Ectodermal cell (in vitro differentiated cells): ENCODE measurements around the gene USP32.

Experiments
- H3K27ac ChIP-seq: 2 replicates; pipeline ENCODE4 v1.7.0; 2013; ENCODE audit warnings: mild to moderate bottlenecking, low read depth, low read length; ENCODE audit not compliant: insufficient read depth, poor library complexity, severe bottlenecking
- H3K27me3 ChIP-seq: 2 replicates; pipeline ENCODE4 v1.7.0; 2013; ENCODE audit warnings: mild to moderate bottlenecking, low read length; ENCODE audit not compliant: insufficient read depth, control insufficient read depth, poor library complexity, severe bottlenecking
- H3K36me3 ChIP-seq: one replicate; pipeline ENCODE4 v1.7.0; 2013; ENCODE audit warnings: low read length; ENCODE audit not compliant: control insufficient read depth, insufficient read depth
- H3K4me1 ChIP-seq: one replicate; pipeline ENCODE4 v1.7.0; 2013; ENCODE audit warnings: low read length; ENCODE audit not compliant: control insufficient read depth, insufficient read depth
- H3K4me3 ChIP-seq: 2 replicates; pipeline ENCODE4 v1.7.0; 2013; ENCODE audit warnings: low read depth, low read length, control low read depth; ENCODE audit not compliant: insufficient read depth
- H3K9me3 ChIP-seq: 2 replicates; pipeline ENCODE4 v1.7.0; 2013; ENCODE audit warnings: mild to moderate bottlenecking, low read length, moderate library complexity; ENCODE audit not compliant: control insufficient read depth
- WGBS, 2 experiments: methylation state at CpG; one replicate each; pipeline ENCODE4 v1.1.7; 2013; ENCODE audit warnings: missing lambda C conversion rate in 2 of 2; 5-methylcytosine and 5-hydroxymethylcytosine counted together

USP32 gene

DNA sequence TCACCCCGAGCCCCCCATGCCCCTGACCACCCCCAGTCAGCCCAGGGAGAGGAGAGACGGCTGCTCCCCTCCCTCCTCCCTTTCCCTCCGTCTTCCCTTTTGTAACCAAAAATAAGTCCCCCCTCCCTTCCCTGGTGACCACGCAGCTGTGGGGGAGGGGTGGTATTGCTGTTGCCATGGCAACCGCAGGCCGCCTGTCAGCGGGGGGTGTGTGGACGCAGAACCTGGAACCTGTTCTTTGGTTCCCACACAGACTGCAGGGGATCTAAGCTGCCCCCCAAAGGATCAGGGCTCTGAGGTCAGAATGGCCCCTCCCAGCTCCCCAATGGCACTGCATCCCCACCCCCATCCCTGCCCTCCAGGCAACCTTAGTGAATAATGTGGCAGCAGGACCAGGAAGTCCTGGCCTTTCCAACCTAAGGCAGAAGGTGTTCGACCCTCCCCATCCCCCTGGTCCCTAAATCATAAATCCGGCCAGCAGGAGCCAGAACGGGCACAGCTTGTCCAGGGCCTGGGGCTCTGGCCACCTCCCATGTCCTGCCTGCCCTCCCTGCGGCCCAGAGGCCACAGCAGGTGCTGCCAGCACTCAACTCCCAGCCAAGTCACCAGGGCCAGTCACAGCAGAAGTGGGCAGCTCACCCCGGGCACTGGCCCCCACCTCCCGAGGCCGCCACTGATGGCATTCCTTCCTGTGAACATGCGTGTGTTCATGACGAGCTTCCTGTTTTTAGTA, 230.2 kb downstream of the USP32 start:
- H3K4me3 ChIP-seq, result no peak overlapping the region
- H3K27ac ChIP-seq, result no peak overlapping the region
- H3K36me3 ChIP-seq, result no peaks in the 10 kb centered on the region
- H3K27me3 ChIP-seq, result no peaks in the 10 kb centered on the region
- no peaks in the 10 kb centered on the region for H3K9me3 ChIP-seq
- WGBS, 2 experiments, result 40 to 42% methylated on average over 14 to 16 of the region's 17 CpGs
- peaks cover 45% of the 10 kb centered on the region for H3K4me1 ChIP-seq

- Histone ChIP-seq H3K4me3 (no peak overlapping the region), H3K27me3 (no peaks in the 10 kb centered on the region), H3K27ac (no peak overlapping the region), H3K4me1 (peaks cover 45% of the 10 kb centered on the region), H3K36me3 (no peaks in the 10 kb centered on the region), H3K9me3 (no peaks in the 10 kb centered on the region)
- 51 to 55% methylated on average over 10 of the region's 10 CpGs for WGBS, 2 experiments
Measured at GRCh38 chr17:60160829-60161501, 231.0 kb downstream of the USP32 start.

- 71 to 74% methylated on average over 6 of the region's 6 CpGs for WGBS, 2 experiments
- Histone ChIP-seq H3K27ac (no peak overlapping the region), H3K4me3 (no peak overlapping the region), H3K36me3 (no peaks in the 10 kb centered on the region), H3K27me3 (no peaks in the 10 kb centered on the region), H3K9me3 (no peaks in the 10 kb centered on the region), H3K4me1 (peaks cover 53% of the 10 kb centered on the region)
Measured at GRCh38 chr17:60159479-60159866, 232.5 kb downstream of the USP32 start.

DNA sequence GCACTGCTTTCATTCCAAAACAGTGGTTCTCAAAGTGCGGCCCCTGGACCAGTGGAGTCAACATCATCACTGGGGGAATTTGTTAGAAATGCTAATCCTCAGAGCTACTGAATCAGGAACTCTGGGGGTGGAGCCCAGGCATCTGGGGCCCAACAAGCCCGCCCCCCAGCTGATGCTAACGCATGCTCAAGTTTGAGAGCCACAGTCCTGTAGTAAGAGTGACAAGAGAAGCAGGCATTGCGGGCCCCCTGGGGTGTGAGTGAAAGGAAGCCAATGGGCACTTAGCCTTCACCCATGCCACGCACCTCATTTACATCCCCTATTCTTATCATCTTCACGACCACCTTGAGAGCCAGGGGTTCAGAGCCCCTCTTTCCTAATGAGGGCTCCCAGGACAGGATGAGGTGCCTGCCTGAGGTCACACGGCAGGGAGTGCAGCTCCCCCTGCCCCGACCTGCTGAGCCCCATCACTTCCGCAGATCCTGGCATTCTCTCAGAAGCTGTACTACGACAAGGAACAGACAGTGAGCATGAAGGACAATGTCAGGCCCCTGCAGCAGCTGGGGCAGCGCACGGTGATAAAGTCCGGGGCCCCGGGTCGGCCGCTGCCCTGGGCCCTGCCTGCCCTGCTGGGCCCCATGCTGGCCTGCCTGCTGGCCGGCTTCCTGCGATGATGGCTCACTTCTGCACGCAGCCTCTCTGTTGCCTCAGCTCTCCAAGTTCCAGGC, 233.0 kb downstream of the USP32 start:
- 18 to 27% methylated on average over 19 of the region's 19 CpGs for WGBS, 2 experiments
- Histone ChIP-seq H3K36me3 (no peaks in the 10 kb centered on the region), H3K27ac (no peak overlapping the region), H3K9me3 (no peaks in the 10 kb centered on the region), H3K4me3 (no peak overlapping the region), H3K27me3 (no peaks in the 10 kb centered on the region), H3K4me1 (peaks cover 55% of the 10 kb centered on the region)

DNA sequence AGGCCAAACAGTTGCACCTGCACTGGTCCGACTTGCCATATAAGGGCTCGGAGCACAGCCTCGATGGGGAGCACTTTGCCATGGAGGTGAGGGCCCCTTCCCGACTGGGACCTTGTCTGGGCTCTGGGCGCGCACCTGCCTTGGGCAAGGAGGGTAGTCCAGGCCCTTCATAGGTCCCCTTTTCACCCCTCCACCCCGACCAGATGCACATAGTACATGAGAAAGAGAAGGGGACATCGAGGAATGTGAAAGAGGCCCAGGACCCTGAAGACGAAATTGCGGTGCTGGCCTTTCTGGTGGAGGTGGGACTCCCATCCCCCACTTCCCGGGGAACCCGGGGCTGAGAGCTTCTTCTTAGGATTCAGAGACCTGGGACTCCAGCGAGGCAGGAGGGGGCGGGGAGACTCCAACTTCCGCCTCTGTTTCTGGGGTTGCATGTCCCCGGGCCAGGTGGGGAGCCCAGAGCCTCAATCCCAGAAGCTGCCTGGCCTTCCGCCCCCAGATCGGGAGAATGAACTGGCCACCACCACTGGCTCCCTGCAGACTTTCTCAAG, 234.4 kb downstream of the USP32 start:
- H3K4me1 ChIP-seq, result peaks cover 44% of the 10 kb centered on the region
- 83 to 84% methylated on average over 18 of the region's 18 CpGs for WGBS, 2 experiments
- no peaks in the 10 kb centered on the region for H3K27me3 ChIP-seq
- H3K36me3 ChIP-seq, result no peaks in the 10 kb centered on the region
- H3K27ac ChIP-seq, result no peak overlapping the region
- no peaks in the 10 kb centered on the region for H3K9me3 ChIP-seq
- H3K4me3 ChIP-seq, result no peak overlapping the region

DNA sequence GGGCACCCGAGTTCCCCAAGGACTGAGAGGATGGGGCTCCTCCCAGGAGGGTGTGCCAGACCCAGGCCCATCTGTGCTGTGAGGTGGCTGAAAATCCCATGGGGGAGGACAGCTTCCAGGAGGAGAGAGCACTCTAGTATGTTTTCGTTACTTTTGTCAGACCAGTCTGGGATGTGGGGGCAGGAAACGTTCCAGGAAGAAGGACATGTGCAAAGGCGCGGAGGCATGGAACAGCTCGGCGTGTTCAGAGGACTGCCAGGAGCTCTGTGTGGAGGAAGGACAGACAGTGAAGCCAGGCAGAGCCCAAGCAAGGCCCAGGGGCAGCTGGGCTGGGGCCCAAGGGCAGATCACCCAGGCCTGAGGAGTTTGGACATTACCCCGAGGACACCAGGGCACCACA, 235.2 kb downstream of the USP32 start:
- H3K4me1 ChIP-seq, result peaks cover 35% of the 10 kb centered on the region
- 95 to 96% methylated on average over 8 of the region's 8 CpGs for WGBS, 2 experiments
- peaks cover 7% of the 10 kb centered on the region for H3K27me3 ChIP-seq
- H3K36me3 ChIP-seq, result no peaks in the 10 kb centered on the region
- no peaks in the 10 kb centered on the region for H3K9me3 ChIP-seq
- H3K4me3 ChIP-seq, result no peak overlapping the region
- no peak overlapping the region for H3K27ac ChIP-seq

DNA sequence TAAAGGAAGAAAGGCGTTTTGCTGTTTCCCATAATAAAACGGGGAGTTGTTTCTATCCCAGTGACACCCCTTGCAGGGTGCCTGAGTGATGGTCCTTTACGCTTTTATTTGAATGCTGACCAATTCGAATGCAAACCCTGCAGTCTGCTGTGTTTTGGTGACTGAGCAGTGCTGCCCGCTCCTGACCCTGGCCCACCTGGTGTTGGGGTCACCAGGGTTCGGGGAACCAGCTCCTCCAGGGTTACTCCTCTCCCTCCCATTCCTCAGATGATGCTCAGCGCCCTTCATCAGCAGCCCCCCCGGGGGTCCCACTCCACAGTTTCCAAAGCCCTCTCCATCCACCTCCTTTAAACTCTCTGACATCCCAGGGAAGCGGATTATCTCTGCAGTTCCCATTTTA, 236.1 kb downstream of the USP32 start:
- H3K27ac ChIP-seq, result no peak overlapping the region
- peaks cover 16% of the 10 kb centered on the region for H3K27me3 ChIP-seq
- H3K9me3 ChIP-seq, result no peaks in the 10 kb centered on the region
- peaks cover 29% of the 10 kb centered on the region for H3K4me1 ChIP-seq
- H3K36me3 ChIP-seq, result no peaks in the 10 kb centered on the region
- no peak overlapping the region for H3K4me3 ChIP-seq
- 64% methylated on average over 9 of the region's 9 CpGs for WGBS, 2 experiments

DNA sequence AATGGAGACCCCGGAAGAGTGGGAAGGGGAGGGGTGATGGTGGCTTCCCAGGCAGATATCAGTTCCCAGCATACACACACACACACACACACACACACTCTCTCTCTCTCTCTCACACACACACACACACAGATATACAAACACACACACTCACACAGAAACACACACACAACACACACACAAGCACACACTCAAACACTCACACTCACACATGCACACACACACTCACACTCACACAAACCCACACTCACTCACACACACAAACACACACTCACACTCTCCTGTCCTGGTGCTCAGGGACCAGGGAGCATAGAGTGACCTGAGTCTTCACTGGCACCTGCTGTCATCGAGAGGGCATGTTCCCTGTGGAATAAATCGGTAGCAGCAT, 236.5 kb downstream of the USP32 start:
- H3K27me3 ChIP-seq, result peaks cover 20% of the 10 kb centered on the region
- H3K4me1 ChIP-seq, result peaks cover 27% of the 10 kb centered on the region
- no peak overlapping the region for H3K27ac ChIP-seq
- no peaks in the 10 kb centered on the region for H3K36me3 ChIP-seq
- 70 to 77% methylated on average over 3 of the region's 3 CpGs for WGBS, 2 experiments
- H3K4me3 ChIP-seq, result no peak overlapping the region
- no peaks in the 10 kb centered on the region for H3K9me3 ChIP-seq

GRCh38 chr17:60154616-60155426, 237.1 kb downstream of the USP32 start:
- H3K27me3 ChIP-seq, result peaks cover 26% of the 10 kb centered on the region
- WGBS, 2 experiments, result 80 to 84% methylated on average over 14 of the region's 14 CpGs
- peaks cover 29% of the 10 kb centered on the region for H3K4me1 ChIP-seq
- H3K9me3 ChIP-seq, result no peaks in the 10 kb centered on the region
- H3K4me3 ChIP-seq, result no peak overlapping the region
- no peaks in the 10 kb centered on the region for H3K36me3 ChIP-seq
- H3K27ac ChIP-seq, result no peak overlapping the region
